Measurements from ENCODE around the gene SDF2. TPM values are rescaled to one million over a fixed set of nuclear protein-coding genes. Genes with fewer than 3 reads are reported as not detected.

Gene SDF2
- total and polyA plus RNA-seq, 2 experiments from 2014 or later = 32.5 to 54.6 TPM

- TF ChIP-seq ZNF462 (CRISPR knock-in tag; IDR thresholded peaks at IDR 0.05) (no peak), ZNF114 (CRISPR knock-in tag; IDR thresholded peaks at IDR 0.05) (no peak), EZH2phosphoT487 (IDR thresholded peaks at IDR 0.05; ENCODE audit: unreplicated experiment) (no peak)
These were observed 27.3 kb upstream of the SDF2 start (continued) for GRCh38 chr17:28689011-28689410.

- no peak for TF ChIP-seq CTCF (conservative IDR thresholded peaks at IDR 0.05; ENCODE audit: low read depth in 2 of 2)
- no peak overlapping the region for H3K27ac Mint-ChIP-seq
- no peak for ATAC-seq
- Histone ChIP-seq H4K20me1 (replicated peaks; ENCODE audit: insufficient read depth) (peaks cover 2% of the 10 kb centered on the region), H2AFZ (no peak overlapping the region), H3K4me3 (no peak overlapping the region), H3K4me1 (ENCODE audit: insufficient read depth) (no peaks in the 10 kb centered on the region), H3K79me2 (replicated peaks; ENCODE audit: insufficient read depth) (no peaks in the 10 kb centered on the region), H3K9me2 (ENCODE audit: insufficient read depth) (no peaks in the 10 kb centered on the region), H3K4me2 (no peak overlapping the region), H3K27ac (ENCODE audit: low read depth) (no peak overlapping the region), H3F3A (replicated peaks; ENCODE audit: low read depth) (no peaks in the 10 kb centered on the region), H3K36me3 (ENCODE audit: insufficient read depth) (peaks cover 77% of the 10 kb centered on the region), H3K27me3 (ENCODE audit: insufficient read depth) (no peaks in the 10 kb centered on the region)
- H3K36me3 Mint-ChIP-seq (ENCODE audit: low read depth) = peaks cover 97% of the 10 kb centered on the region
- H3K4me1 Mint-ChIP-seq = no peaks in the 10 kb centered on the region
- no peak for DNase-seq (ENCODE audit: low spot score)
- no peak overlapping the region for H3K4me3 Mint-ChIP-seq
- peaks cover 4% of the 10 kb centered on the region for H3K27me3 Mint-ChIP-seq (ENCODE audit: insufficient read depth, low read depth, poor library complexity)
- H3K9me3 Mint-ChIP-seq = no peaks in the 10 kb centered on the region
These were observed 26.8 kb upstream of the SDF2 start for GRCh38 chr17:28688481-28688880.

All from GM23338 (cell line).